HS-5 (cell line): ENCODE data around the gene VEGFD.
"Not testable (repeated sequence)": the region's sequence is repeated elsewhere in the genome, so short reads cannot be mapped to it uniquely, and the experiment has no call there.

Experiments
- DNase-seq: peaks from one replicate; pipeline ENCODE4 v3.0.0-alpha.2; 2012; ENCODE audit warnings: low read depth

Gene VEGFD

DNA sequence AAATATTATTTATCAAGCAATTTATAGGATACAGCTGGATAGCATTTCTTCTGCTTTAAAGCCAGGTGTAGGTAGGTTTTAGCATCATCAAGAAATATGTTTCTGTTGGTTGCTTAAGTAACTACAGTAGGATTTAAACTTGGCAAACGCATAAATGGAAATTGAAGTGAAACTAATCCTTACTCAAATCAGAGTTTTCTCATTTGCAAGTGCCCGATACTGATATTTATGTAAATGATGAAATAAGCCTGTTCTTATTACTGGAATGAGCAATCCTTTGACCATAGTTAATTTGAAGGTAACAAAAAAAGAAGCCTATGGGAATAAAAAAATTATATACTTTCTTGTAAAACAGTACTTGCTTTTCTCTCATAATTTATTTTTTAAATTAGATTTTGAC lies 25.7 kb downstream of the VEGFD start:
- DNase-seq: no peak

DNA sequence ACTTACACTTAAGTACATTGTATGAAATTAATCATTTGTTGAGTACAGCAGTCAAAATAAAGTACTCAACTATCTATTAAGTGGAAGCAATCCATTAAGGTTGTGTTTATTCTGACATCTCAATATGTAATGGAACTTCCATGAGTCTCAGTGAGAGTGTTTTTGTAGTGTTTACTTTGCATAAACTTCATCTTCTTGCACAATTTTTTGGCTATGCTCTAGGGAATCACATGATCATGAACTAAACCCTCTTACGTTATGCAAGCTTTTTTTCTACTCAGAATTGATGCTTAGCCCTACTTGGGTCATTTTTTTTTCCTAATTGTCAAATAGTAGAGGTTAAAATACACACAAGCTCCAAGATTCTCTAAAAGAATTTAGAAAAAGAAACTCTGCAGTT lies 27.8 kb downstream of the VEGFD start:
- DNase-seq: no peak

DNA sequence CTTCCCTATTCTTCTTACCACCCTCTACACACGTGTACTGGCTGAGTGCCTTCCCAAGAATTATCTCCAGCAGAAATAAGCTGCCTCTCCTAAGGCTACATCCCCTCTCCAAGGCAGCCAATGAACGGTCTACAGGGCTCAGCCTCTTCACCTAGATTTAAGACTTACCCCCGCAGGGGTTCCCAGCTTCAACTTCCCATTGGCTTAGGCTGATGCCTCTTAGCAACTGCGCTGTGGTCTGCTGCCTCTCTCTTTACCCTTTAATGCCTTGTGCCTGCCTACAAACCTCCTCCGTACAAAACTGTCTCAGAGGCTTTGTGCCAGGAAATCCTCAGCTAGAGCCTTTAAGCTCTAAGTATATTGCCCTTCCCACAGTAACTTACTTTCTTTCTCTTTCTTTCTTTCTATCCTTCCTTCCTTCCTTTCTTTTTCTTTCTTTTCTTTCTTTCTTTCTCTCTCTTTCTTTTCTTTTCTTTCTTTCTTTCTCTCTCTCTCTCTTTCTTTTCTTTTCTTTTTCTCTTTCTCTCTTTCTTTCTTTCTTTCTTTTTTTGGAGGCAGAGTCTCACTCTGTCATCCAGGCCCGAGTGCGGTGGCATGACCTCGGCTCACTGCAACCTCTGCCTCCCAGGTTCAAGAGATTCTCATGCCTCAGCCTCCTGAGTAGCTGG lies 33.8 kb downstream of the VEGFD start:
- DNase-seq: no peak

DNA sequence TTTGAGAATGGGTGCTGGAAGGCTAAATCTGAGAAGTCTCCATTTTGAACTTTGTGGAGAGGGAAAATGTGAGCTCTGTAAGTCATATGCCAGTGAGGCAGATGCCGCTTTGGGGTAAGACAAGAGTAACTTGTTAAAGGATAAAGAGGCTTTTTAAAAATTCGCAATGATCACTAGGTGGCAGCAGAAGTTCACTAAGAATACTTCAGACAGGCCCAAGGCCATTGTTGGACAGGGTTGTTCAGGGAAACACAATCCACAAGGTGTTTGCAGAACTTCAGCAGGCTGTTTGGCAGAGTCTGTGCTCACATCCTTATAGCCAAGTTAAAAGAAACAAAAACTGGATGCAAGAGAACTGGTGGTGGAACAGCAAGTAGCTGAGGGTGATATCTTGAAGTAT lies 35.2 kb downstream of the VEGFD start:
- no peak for DNase-seq

DNA sequence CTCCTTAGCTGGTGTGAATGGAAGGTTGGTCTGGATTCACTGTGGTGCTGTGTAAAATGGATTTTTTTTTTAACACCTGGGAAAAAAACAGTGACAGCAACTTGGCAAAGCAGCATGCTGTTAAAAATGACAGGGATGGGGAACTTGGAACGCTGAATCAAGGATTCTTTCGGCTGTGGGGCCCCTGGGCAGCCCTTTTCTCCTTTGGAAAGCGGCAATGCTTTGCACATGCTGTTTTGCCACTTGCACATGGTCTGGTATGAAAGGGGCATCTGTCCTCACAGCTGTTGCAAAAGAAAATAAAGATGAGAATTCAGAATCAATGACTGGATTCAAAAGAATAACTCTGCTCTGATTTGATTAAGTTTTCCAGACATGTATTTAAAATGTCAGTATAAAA lies 38.2 kb downstream of the VEGFD start:
- DNase-seq: no peak

DNA sequence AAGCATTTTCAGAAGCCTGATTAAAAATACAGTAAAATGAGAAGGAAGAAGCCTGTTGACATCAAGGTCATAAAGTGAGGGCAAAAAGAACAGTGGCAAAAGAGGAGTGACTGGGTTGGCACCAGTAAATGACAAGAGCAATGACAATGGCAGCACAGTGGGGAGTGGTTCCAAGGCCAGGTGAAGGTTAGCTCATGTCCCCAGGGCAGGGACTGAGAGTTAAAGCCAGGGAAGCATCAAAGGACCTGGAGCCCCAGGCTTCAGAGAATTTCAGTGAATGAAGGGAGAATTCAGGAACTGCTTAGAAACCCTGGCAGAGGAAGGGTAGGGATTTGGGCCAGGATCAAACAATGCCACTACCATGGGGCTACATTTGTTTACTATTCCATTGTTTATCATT lies 40.1 kb downstream of the VEGFD start:
- DNase-seq: no peak

DNA sequence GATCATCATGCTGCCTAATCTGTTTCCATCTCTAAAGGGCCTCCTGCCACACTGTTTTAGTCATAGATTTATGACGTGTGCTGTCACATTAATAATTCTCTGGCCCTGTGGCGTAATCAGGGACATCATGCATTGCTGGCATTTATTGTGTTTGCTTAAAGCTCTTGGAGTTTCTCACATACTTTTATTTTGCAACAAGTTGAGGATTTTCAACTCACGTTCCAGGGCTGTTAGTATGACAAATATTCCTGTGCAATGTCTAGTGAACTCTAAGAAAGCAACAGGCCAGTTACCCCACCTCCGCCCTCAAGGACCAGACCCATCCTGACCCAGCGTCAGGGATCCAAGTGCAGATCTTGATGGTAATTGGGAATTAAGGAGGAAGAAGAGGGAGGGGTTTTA lies 41.1 kb downstream of the VEGFD start:
- no peak for DNase-seq

DNA sequence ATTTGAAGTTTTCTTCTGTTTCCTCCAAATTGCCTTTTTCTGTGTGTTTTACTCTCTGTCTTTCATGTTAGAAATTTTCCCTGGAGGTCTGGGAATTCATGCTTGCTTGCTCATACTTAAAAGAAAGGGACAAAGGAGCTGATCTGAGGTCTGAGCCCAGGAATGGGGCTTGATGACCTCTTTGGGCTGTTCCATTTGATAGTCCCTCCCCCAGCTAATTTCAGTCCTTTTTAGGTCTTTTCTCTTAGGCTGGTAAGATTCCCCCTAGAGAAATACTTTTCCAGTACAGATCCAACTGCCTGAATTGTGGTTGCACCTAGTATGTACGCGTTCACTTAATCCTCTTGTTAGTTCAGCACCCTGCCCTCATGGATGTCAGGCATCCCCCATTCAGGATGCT lies 43.3 kb downstream of the VEGFD start:
- no peak for DNase-seq

DNA sequence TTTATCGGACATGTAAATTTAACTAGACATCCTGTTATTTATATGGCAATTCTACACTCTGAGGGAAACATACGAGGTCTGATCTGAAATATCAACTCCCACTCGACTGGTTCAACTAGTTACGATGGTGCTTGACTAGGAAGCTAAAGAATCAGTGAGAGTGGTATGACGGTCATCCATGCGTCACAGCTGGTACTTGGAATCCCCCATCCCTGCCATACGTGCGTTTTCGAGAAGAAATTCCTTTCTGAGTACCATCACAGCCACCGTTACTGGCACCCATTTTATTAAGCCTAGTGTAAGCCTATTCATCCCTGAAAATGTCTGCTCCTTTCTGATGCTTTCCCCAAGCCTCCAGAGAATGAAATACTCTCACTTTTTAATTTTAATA lies 48.2 kb downstream of the VEGFD start:
- DNase-seq: peak; percentile 46

DNA sequence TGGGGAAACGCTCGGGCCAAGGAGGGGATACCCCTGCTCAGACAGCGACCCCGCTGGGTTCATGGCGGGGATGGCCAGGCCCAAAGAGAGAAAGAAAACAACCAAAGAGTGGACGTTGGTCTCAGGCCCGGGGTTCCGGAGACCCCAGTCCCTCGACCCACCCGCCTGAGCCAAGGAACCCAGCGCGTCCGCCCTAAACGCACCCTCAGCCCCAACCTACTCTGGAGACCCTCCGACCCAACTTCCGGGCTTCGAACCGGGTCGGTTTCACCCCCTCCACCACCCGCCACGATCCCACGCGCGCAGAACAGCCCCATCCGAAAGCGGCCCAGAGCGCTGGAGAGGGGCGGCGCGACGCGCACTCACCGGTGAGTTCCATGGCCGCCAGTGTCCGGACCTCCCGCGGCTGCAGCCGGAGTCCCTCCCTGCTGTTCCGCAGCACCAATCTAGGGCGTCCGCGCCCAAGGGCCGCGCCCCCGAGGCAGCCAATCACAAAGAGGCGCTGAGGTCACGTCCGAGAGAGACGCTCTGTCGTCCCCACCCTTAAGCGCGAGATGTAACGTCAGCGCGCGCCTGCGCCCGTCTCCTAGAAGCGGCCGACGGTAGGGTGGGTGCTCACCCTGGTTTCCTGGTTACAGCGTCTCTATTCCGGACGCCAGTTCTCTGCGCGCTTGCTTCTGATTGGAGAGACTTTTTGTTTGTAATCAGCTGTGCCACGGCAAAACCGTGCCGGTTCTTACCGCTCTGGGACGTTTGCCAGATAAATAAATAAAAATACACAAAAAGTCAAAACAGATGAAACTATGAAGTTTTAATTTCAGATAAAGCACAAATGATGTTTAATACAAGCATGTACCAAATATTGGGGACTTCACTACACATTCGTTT lies 48.8 kb downstream of the VEGFD start, which contains the start of gene PIGA:
Gene PIGA (minus strand): TSS at position 389 of the 888 bp plus-strand sequence. CDS start 3,593 bp downstream, outside the sequence.
- peak; percentile 78 for DNase-seq

DNA sequence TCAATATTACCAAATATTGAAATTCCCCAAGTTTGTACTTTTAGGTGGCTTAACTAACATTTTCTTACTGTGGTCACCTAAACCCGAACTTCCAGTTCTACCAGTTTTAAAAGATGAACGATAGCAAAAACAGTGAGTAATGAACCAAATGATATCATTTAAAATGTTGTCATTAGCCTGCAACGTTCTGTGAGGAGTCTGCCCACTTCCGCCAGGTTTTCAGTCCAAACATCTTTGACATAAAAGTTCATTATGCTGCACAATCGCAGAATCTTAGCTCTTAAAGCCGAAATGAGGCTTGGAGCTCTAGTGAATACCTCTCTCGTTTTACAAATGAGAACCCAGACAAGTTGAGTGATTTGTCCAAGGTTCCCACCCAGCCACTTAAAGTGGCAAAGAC lies 49.7 kb downstream of the VEGFD start:
- DNase-seq: no peak

DNA sequence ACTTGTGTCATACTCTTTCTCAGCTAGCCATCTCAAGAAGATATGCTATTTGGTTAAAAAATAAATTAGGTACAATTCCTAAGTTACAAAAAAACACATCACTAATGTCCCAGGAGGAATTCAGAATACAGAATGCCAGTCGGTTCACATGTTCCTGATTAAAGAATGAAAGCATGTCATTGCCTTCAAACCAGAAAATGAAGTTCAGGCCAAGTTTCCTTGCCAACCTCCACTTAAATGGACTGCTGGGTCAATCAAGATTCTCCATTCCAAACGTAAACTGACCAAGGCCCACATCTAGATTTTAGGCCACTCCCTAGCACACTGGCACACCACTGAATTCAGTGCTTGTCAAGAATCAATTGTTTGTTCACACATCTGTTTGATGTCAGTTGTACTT lies 55.4 kb downstream of the VEGFD start:
- no peak for DNase-seq

DNA sequence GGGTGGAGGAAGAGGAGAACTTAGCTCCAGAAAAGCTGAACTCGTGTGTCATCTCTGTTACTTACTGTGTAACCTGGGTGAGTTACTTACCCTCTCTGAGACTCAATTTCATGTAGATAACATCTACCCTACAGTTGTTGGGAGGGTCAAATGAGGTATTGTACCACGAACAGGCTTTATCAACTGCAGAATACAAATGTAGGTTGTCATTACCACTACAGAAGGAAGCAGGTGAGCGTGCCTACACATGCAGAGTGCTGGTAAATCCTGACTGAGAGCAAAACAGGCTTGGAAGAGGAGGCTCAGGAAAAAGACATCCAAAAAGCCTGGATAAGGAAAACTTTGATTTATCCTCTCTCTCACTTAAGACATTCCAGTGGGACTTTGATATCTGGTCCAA lies 56.1 kb downstream of the VEGFD start:
- DNase-seq: no peak

DNA sequence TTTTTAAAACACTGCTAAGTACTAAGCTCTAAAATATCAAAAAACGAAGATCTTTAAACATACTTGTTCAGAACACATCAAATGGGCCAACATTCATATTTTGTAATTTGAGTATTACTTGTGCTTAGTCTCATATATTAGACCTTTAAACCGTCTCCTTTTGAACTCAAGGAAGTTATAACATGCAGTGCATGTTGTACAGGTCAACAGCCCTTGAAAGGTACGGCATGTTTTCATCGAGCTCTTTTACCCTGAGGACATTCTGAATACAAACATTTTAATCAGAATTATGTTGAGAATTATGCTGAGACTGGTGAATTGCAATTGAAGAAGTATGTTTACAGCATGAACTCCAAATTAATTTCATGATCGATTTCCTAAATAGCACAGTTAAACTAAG lies 61.7 kb downstream of the VEGFD start:
- DNase-seq: no peak

DNA sequence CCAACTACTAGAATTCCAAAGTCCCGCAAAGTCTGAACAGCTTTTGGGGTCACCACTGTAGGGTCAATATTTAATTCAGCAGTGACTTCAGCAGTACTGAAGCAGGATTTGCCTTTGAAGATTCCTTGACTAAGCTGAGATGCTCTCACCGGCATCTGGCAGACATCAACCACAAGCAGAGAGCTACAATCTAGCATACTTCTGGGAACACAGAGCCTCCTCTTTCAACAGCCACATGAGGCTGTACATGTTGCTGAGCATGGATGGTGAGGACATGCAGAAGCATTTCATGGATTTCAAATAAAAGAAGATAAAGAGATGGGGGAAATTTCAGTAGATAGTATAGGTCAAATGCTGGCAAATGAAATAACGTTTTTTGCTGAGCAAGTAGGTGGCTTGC lies 62.1 kb downstream of the VEGFD start:
- no peak for DNase-seq

DNA sequence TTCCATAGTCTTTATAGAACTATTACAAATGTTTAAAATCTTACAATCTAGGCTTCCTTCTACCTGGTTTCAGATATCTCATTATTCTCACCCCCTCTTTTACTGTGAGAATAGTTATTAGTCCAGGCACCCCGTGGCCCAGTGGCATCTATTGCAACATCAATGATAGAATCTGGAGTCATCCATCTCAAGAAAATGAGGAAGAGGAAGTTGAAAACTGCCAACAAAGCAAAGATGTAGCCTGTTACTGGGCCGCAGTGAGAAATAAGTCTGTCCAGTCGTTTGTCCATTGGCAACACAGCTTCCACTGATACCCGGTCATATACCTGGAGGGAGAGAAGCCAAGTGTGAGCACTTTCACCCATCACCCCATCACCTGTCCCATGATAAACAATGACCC lies 62.8 kb downstream of the VEGFD start:
- DNase-seq: no peak

DNA sequence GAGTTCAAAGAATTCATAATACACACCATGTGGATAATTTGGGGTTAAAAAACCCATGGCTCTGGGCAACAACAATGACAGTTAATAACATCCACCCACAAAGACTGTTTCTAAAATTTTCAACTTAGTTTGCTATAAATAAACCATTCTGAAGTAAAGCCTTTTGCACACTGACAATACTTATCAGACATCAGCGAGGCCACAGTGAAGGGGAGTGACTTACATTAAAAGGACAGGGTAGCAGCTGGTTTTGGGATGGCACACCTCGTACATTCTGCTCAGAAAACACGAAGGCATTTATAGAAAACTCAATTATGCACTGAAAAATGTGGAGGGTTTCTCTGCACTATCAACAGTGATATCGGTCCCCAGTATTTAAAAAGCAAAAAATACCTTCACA lies 63.9 kb downstream of the VEGFD start:
- DNase-seq: no peak

DNA sequence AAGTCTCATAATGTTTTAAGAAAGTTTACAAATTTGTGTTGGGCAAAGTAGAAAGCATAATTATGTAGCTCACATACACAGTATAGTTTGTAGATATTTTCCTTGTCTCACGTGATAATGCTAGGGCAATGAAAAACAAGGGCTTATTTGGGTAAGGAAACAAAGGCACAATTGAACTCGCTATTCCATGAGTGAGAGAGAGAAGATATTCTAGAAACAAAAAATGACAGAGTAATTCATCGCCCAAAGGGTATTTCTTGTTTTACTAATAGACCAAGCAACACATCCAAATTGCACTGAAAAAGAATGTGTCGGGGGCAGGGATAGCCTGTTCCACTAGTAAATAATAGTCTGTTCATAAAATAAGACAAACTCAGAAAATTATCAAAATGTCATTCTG lies 65.1 kb downstream of the VEGFD start:
- no peak for DNase-seq

DNA sequence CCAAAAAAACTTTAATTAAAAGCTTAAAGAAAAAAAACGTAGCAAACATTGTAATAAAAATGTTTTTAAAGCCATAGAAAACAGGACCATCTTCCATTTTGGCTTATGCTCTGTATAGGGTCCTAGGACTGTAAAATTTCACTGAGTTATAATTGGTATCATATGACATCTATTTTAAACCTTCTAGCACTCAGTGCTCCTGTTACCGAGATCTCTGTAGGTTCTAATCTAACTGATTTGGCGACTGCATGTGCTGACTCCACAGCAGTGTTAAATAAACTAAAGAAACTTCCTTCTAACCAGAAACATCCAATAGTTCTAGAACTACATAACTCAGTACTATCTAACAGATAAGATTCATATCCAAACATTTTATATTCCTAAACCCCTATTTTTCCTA lies 68.7 kb downstream of the VEGFD start, which contains the start of gene ASB11:
Gene ASB11 (minus strand): TSS at position 132 of the 400 bp plus-strand sequence. CDS start 35 bp downstream, at position 97.
- DNase-seq: no peak

DNA sequence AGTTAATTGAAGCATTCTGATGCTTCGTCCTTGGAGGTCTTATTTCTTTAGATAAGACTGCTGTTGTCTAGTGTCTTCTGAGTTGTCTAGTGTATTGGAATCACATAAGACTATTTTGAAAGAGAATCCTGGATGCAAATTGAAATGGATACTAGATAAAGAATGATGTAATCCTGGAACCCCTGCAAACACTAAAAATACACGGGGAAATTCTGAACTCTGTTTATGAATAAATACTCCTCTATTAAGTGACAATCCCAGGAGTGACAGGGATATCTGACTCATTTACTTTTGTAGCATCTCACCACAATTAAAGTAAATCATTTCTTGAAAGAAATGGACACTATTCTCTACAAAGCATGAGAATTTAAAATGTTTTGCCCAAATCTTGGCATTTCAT lies 69.7 kb downstream of the VEGFD start:
- DNase-seq: no peak

DNA sequence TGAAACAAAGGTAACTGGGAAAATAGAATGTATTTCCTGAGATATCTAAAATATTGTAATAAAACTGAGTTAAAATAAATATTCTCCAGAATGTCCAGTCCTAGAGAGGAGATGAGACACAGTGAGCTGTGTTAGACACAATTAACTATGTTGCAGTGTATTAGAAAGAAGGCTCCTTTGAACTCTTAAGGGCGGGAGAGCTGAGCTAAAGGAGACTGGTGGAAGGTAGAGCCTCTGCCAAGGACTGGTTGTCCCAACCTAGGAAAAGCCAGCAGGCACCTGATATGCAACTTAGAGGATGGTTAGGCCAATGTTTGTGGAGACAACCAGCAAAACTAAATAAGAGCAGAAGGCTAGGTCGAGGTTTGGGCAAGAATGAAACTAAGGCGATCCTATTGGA lies 73.1 kb downstream of the VEGFD start:
- DNase-seq: no peak

DNA sequence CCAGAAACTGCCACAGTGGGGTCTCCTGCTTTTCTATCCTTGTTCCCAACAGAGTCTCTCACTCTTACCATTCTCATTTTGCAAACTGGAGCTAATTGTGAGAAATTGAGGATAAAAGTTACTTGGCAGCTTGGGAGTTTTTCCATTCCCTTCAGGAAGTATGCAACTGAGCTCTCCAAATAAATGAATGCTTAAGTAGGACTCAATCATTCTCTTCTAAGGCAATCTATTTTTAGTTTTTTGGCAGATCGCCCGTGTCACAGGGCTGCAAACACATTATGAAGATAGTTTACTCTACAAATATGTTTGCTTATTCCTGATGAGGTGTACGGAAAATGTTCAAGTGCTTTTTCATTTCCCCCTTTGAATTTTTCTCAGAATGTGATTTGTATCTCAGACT lies 74.1 kb downstream of the VEGFD start:
- no peak for DNase-seq

DNA sequence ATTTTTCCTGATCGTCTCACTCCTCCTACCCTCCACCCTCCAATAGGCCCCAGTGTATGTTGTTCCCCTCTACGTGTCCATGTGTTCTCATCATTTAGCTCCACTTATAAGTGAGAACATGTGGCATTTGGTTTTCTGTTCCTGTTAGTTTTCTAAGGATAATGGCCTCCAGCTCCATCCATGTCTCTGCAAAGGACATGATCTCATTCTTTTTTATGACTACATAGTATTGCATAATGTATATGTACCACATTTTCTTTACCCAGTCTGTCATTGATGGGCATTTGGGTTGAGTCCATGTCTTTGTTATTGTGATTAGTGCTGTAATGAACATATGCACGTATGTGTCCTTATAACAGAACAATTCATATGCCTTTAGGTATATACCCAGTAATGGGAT lies 78.3 kb downstream of the VEGFD start:
- DNase-seq: not testable (repeated sequence)

DNA sequence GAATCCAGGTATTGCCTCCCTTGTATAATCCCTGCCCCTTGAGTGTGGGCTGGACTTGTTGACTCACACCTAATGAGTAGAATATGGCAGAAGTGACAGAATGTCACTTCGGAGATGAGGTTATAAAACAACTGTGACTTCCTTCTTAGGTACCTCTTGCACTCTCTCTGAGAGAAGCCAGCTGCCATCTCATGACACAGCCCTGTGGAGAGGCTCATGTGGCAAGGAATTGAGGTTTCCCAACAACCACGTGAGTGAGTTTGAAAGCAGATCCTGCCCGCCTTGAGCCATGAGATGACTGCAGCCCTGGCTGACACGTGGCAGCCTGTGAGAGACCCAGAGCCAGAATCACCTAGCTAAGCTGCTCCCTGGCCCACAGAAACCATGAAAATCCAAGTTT lies 82.3 kb downstream of the VEGFD start:
- DNase-seq: no peak
